ENCODE results near the gene GLRA3.

GRCh38 chr4:174697896-174698295 is 131.2 kb downstream of the GLRA3 start:
- TF ChIP-seq CTCF (IDR thresholded peaks at IDR 0.05; ENCODE audit: extremely low read depth in 1 of 2, insufficient read depth in 1 of 2, low read depth in 1 of 2, low read length in 2 of 2) (no peak), EZH2 (IDR thresholded peaks at IDR 0.05; ENCODE audit: borderline replicate concordance, low read depth, low read length, severe bottlenecking) (no peak), POLR2A (IDR thresholded peaks at IDR 0.05; ENCODE audit: low read depth, low read length) (no peak), MAX (IDR thresholded peaks at IDR 0.05; ENCODE audit: insufficient read depth, insufficient read length) (no peak)
